ENCODE results near the gene ZMYND10. TPM values are rescaled to one million over a fixed set of nuclear protein-coding genes. Genes with fewer than 3 reads are reported as not detected.

Gene ZMYND10
- total RNA-seq, 1 donor from 2014 or later, result 13.4 TPM

GRCh38 chr3:50323092-50323600 lies 22.4 kb downstream of the ZMYND10 start:
- Mint-ChIP-seq H3K27ac (peak overlapping the region; percentile 67), H3K9me3 (no peaks in the 10 kb centered on the region), H3K36me3 (peaks cover 7% of the 10 kb centered on the region), H3K27me3 (no peaks in the 10 kb centered on the region), H3K4me3 (peak overlapping the region; percentile 89), H3K4me1 (ENCODE audit: unreplicated experiment) (peaks cover 25% of the 10 kb centered on the region)
- TF ChIP-seq CTCF (conservative IDR thresholded peaks at IDR 0.05), result no peak
- DNase-seq (ENCODE audit: extremely low spot score, unreplicated experiment), result no peak

- Mint-ChIP-seq H3K27ac (peak within 1 kb of the TSS; percentile 95), H3K27me3 (no peaks in the 10 kb centered on the region), H3K4me1 (ENCODE audit: unreplicated experiment) (peaks cover 25% of the 10 kb centered on the region), H3K36me3 (peaks cover 7% of the 10 kb centered on the region), H3K4me3 (peak within 1 kb of the TSS; percentile 89), H3K9me3 (no peaks in the 10 kb centered on the region)
- no peak for TF ChIP-seq CTCF (conservative IDR thresholded peaks at IDR 0.05)
- DNase-seq (ENCODE audit: extremely low spot score, unreplicated experiment), result no peak
Measured at GRCh38 chr3:50322386-50323091, 23.0 kb downstream of the ZMYND10 start, which contains the start of gene HYAL2. Gene HYAL2, minus strand, starts transcription at chr3:50322745. Its CDS starts 2,256 bp downstream, at chr3:50320489.

GRCh38 chr3:50322115-50322385 lies 23.5 kb downstream of the ZMYND10 start:
- no peak for TF ChIP-seq CTCF (conservative IDR thresholded peaks at IDR 0.05)
- Mint-ChIP-seq H3K27me3 (no peaks in the 10 kb centered on the region), H3K9me3 (no peaks in the 10 kb centered on the region), H3K4me1 (ENCODE audit: unreplicated experiment) (peaks cover 27% of the 10 kb centered on the region), H3K4me3 (peak overlapping the region; percentile 89), H3K36me3 (peaks cover 7% of the 10 kb centered on the region), H3K27ac (no peak overlapping the region)
- no peak for DNase-seq (ENCODE audit: extremely low spot score, unreplicated experiment)

- Mint-ChIP-seq H3K36me3 (peaks cover 10% of the 10 kb centered on the region), H3K9me3 (no peaks in the 10 kb centered on the region), H3K27me3 (no peaks in the 10 kb centered on the region), H3K4me3 (peak overlapping the region; percentile 89), H3K4me1 (ENCODE audit: unreplicated experiment) (peaks cover 32% of the 10 kb centered on the region), H3K27ac (peak overlapping the region; percentile 95)
- TF ChIP-seq CTCF (conservative IDR thresholded peaks at IDR 0.05), result peak; percentile 79
- peak; percentile 92 for DNase-seq (ENCODE audit: extremely low spot score, unreplicated experiment)
Measured at GRCh38 chr3:50321336-50322114, 24.0 kb downstream of the ZMYND10 start.

- no peak for TF ChIP-seq CTCF (conservative IDR thresholded peaks at IDR 0.05)
- peaks cover 15% of the 10 kb centered on the region for H3K36me3 Mint-ChIP-seq
- H3K27ac Mint-ChIP-seq, result peak overlapping the region; percentile 98
- peak overlapping the region; percentile 95 for H3K4me3 Mint-ChIP-seq
- no peaks in the 10 kb centered on the region for H3K9me3 Mint-ChIP-seq
- H3K4me1 Mint-ChIP-seq (ENCODE audit: unreplicated experiment), result peaks cover 36% of the 10 kb centered on the region
- DNase-seq (ENCODE audit: extremely low spot score, unreplicated experiment), result peak; percentile 88
- H3K27me3 Mint-ChIP-seq, result no peaks in the 10 kb centered on the region
Measured at GRCh38 chr3:50320853-50321335, 24.6 kb downstream of the ZMYND10 start.

Data from type B pancreatic cell (in vitro differentiated cells).